Mesenchymal stem cell (in vitro differentiated cells and primary cell): ENCODE measurements around the gene RAP1GAP2.
"Not testable (repeated sequence)": the region's sequence is repeated elsewhere in the genome, so short reads cannot be mapped to it uniquely, and the experiment has no call there.

Source experiments
- DNase-seq: peaks from one replicate; pipeline ENCODE4 v3.0.0-alpha.2; 2013
- H2AFZ ChIP-seq: one replicate; pipeline ENCODE4 v1.6.1; 2013; ENCODE audit warnings: low read depth, mild to moderate bottlenecking, control low read depth, inconsistent platforms, low read length, moderate library complexity
- H2AK5ac ChIP-seq: 2 replicates; pipeline ENCODE4 v1.6.1; 2013; ENCODE audit warnings: low read length, moderate library complexity, mild to moderate bottlenecking, inconsistent platforms; ENCODE audit not compliant: severe bottlenecking
- H2BK120ac ChIP-seq: one replicate; pipeline ENCODE4 v1.6.1; 2013; ENCODE audit warnings: low read depth, mild to moderate bottlenecking, inconsistent platforms, low read length, moderate library complexity
- H2BK12ac ChIP-seq, 2 experiments: one replicate each; pipeline ENCODE4 v1.6.1; 2013; ENCODE audit warnings: inconsistent platforms in 2 of 2, low read length in 2 of 2, mild to moderate bottlenecking in 2 of 2, moderate library complexity in 2 of 2, control low read depth in 1 of 2
- H2BK15ac ChIP-seq: one replicate; pipeline ENCODE4 v1.6.1; 2013; ENCODE audit warnings: mild to moderate bottlenecking, low read depth, inconsistent platforms; ENCODE audit not compliant: poor library complexity, severe bottlenecking
- H2BK5ac ChIP-seq: 2 replicates; pipeline ENCODE4 v1.6.1; 2013; ENCODE audit warnings: low read depth, mild to moderate bottlenecking, low read length, control low read depth, inconsistent platforms; ENCODE audit not compliant: poor library complexity, severe bottlenecking
- H3K14ac ChIP-seq, 2 experiments: one replicate each; pipeline ENCODE4 v1.6.1; 2013; ENCODE audit warnings: inconsistent platforms in 2 of 2, low read length in 2 of 2, control low read depth in 1 of 2, mild to moderate bottlenecking in 1 of 2, moderate library complexity in 1 of 2
- H3K18ac ChIP-seq, 2 experiments: one replicate each; pipeline ENCODE4 v1.6.1; 2013; ENCODE audit warnings: inconsistent platforms in 2 of 2, low read length in 2 of 2, control low read depth in 1 of 2, low read depth in 1 of 2, mild to moderate bottlenecking in 1 of 2
- H3K23ac ChIP-seq, 2 experiments: one replicate each; pipeline ENCODE4 v1.6.1; 2013; ENCODE audit warnings: inconsistent platforms in 2 of 2, low read length in 2 of 2, mild to moderate bottlenecking in 2 of 2, moderate library complexity in 2 of 2, control low read depth in 1 of 2
- H3K27ac ChIP-seq: 2 replicates; pipeline ENCODE4 v1.5.1; 2013; ENCODE audit warnings: mild to moderate bottlenecking, moderate library complexity, low read length, control low read depth, inconsistent platforms; ENCODE audit not compliant: poor library complexity, severe bottlenecking
- H3K27me3 ChIP-seq, 2 experiments: 2 replicates each; pipeline versions ENCODE4 v1.6.1 to v1.7.0; 2013; ENCODE audit warnings: low read length in 2 of 2, mild to moderate bottlenecking in 2 of 2, moderate library complexity in 2 of 2, control low read depth in 1 of 2, inconsistent platforms in 1 of 2; ENCODE audit not compliant: control insufficient read depth in 1 of 2, insufficient read depth in 1 of 2
- H3K36me3 ChIP-seq, 2 experiments: 2 replicates each; pipeline versions ENCODE4 v1.6.1 to v1.7.0; 2013; ENCODE audit warnings: low read length in 2 of 2, control low read depth in 1 of 2, inconsistent platforms in 1 of 2, low read depth in 1 of 2, mild to moderate bottlenecking in 1 of 2; ENCODE audit not compliant: insufficient read depth in 2 of 2, control insufficient read depth in 1 of 2
- H3K4ac ChIP-seq, 2 experiments: one replicate each; pipeline ENCODE4 v1.6.1; 2013; ENCODE audit warnings: inconsistent platforms in 2 of 2, low read length in 2 of 2, mild to moderate bottlenecking in 2 of 2, moderate library complexity in 2 of 2, control low read depth in 1 of 2, low read depth in 1 of 2
- H3K4me1 ChIP-seq: 2 replicates; pipeline ENCODE4 v1.6.1; 2013; ENCODE audit warnings: low read depth, low read length, control low read depth; ENCODE audit not compliant: control insufficient read depth, insufficient read depth
- H3K4me2 ChIP-seq: 2 replicates; pipeline ENCODE4 v1.6.1; 2013; ENCODE audit warnings: low read length, mild to moderate bottlenecking, inconsistent platforms; ENCODE audit not compliant: poor library complexity, severe bottlenecking
- H3K4me3 ChIP-seq, 2 experiments: 2 replicates each; pipeline versions ENCODE4 v1.5.1 to v1.7.0; 2013; ENCODE audit warnings: low read length in 2 of 2, mild to moderate bottlenecking in 2 of 2, control low read depth in 1 of 2, low read depth in 1 of 2; ENCODE audit not compliant: insufficient read depth in 1 of 2
- H3K79me1 ChIP-seq: replicated peaks from 2 replicates; pipeline ENCODE4 v1.6.1; 2013; ENCODE audit warnings: mild to moderate bottlenecking, control low read depth, low read length, inconsistent platforms; ENCODE audit not compliant: poor library complexity, severe bottlenecking
- H3K9ac ChIP-seq: 2 replicates; pipeline ENCODE4 v1.7.0; 2013; ENCODE audit warnings: mild to moderate bottlenecking, low read length, moderate library complexity
- H3K9me3 ChIP-seq: 2 replicates; pipeline ENCODE4 v1.7.0; 2013; ENCODE audit warnings: mild to moderate bottlenecking, low read length; ENCODE audit not compliant: control insufficient read depth
- H4K8ac ChIP-seq: one replicate; pipeline ENCODE4 v1.6.1; 2013; ENCODE audit warnings: inconsistent platforms, mild to moderate bottlenecking, low read length, moderate library complexity
- H4K91ac ChIP-seq: one replicate; pipeline ENCODE4 v1.6.1; 2013; ENCODE audit warnings: mild to moderate bottlenecking, low read length, inconsistent platforms
- WGBS: methylation state at CpG from one replicate; pipeline ENCODE4 v1.1.7; 2013; ENCODE audit warnings: mixed read lengths; 5-methylcytosine and 5-hydroxymethylcytosine counted together

Gene RAP1GAP2

GRCh38 chr17:3030096-3030495 is 233.9 kb downstream of the RAP1GAP2 start:
- WGBS: 25% methylated on average over 6 of the region's 7 CpGs
- Histone ChIP-seq H4K91ac (no peak overlapping the region), H4K8ac (no peak overlapping the region), H3K4ac (no peak overlapping the region), H2AK5ac (no peak overlapping the region), H2BK120ac (no peak overlapping the region), H3K4me2 (no peak overlapping the region), H3K9ac (peak overlapping the region; percentile 49), H3K18ac (no peak overlapping the region), H3K4me3 (no peak overlapping the region), H2AFZ (no peak overlapping the region), H3K23ac (no peak overlapping the region), H3K27ac (no peak overlapping the region), H3K79me1 (no peaks in the 10 kb centered on the region), H2BK5ac (no peak overlapping the region), H3K14ac (no peak overlapping the region), H2BK12ac (no peak overlapping the region), H2BK15ac (no peak overlapping the region), H3K36me3 (peaks cover 0 to 38% of the 10 kb centered on the region in 2 experiments), H3K9me3 (no peaks in the 10 kb centered on the region), H3K4me1 (no peaks in the 10 kb centered on the region), H3K27me3 (peaks cover 0 to 9% of the 10 kb centered on the region in 2 experiments)
- peak; percentile 67 for DNase-seq

- not testable (repeated sequence) for H3K14ac ChIP-seq, H3K4ac ChIP-seq, H2BK5ac ChIP-seq, H3K18ac ChIP-seq, H3K9me3 ChIP-seq, H3K9ac ChIP-seq, DNase-seq, H3K4me3 ChIP-seq, H3K4me1 ChIP-seq, H2BK120ac ChIP-seq, H2AFZ ChIP-seq, H4K8ac ChIP-seq, H2BK15ac ChIP-seq, H3K23ac ChIP-seq, H3K4me2 ChIP-seq, H2BK12ac ChIP-seq, H4K91ac ChIP-seq, H2AK5ac ChIP-seq, H3K27ac ChIP-seq, H3K79me1 ChIP-seq
- peaks cover 3 to 18% of the 10 kb centered on the region in 2 experiments for H3K27me3 ChIP-seq
- WGBS: 91% methylated on average over 13 of the region's 14 CpGs
- peaks cover 0 to 36% of the 10 kb centered on the region in 2 experiments for H3K36me3 ChIP-seq
Observed at GRCh38 chr17:3030852-3031470, 234.7 kb downstream of the RAP1GAP2 start.

- DNase-seq: no peak
- H2AFZ ChIP-seq: no peak overlapping the region
- peaks cover 0 to 23% of the 10 kb centered on the region in 2 experiments for H3K36me3 ChIP-seq
- no peak overlapping the region for H4K8ac ChIP-seq
- no peaks in the 10 kb centered on the region for H3K9me3 ChIP-seq
- H3K14ac ChIP-seq: no peak overlapping the region
- H2BK120ac ChIP-seq: no peak overlapping the region
- no peak overlapping the region for H3K27ac ChIP-seq
- no peak overlapping the region for H3K9ac ChIP-seq
- H2AK5ac ChIP-seq: no peak overlapping the region
- no peak overlapping the region for H3K4me2 ChIP-seq
- H3K4me1 ChIP-seq: peaks cover 2% of the 10 kb centered on the region
- H3K79me1 ChIP-seq: no peaks in the 10 kb centered on the region
- no peak overlapping the region for H3K18ac ChIP-seq
- peaks cover 6 to 29% of the 10 kb centered on the region in 2 experiments for H3K27me3 ChIP-seq
- no peak overlapping the region for H3K23ac ChIP-seq
- no peak overlapping the region for H3K4me3 ChIP-seq
- no peak overlapping the region for H3K4ac ChIP-seq
- no peak overlapping the region for H2BK5ac ChIP-seq
- WGBS: 88% methylated on average over 27 of the region's 27 CpGs
- H2BK15ac ChIP-seq: no peak overlapping the region
- no peak overlapping the region for H2BK12ac ChIP-seq
- no peak overlapping the region for H4K91ac ChIP-seq
Observed at GRCh38 chr17:3032258-3033247, 236.3 kb downstream of the RAP1GAP2 start.

- H3K23ac ChIP-seq: no peak overlapping the region
- peaks cover 6 to 29% of the 10 kb centered on the region in 2 experiments for H3K27me3 ChIP-seq
- no peak overlapping the region for H4K91ac ChIP-seq
- no peak overlapping the region for H2BK5ac ChIP-seq
- DNase-seq: no peak
- no peaks in the 10 kb centered on the region for H3K9me3 ChIP-seq
- no peak overlapping the region for H4K8ac ChIP-seq
- no peak overlapping the region for H2AFZ ChIP-seq
- H2BK15ac ChIP-seq: no peak overlapping the region
- 90% methylated on average over 14 of the region's 15 CpGs for WGBS
- no peak overlapping the region for H2BK120ac ChIP-seq
- H3K14ac ChIP-seq: no peak overlapping the region
- no peak overlapping the region for H3K4me3 ChIP-seq
- no peak overlapping the region for H3K4me2 ChIP-seq
- peaks cover 0 to 20% of the 10 kb centered on the region in 2 experiments for H3K36me3 ChIP-seq
- no peak overlapping the region for H3K9ac ChIP-seq
- no peak overlapping the region for H2BK12ac ChIP-seq
- no peak overlapping the region for H3K27ac ChIP-seq
- H3K18ac ChIP-seq: no peak overlapping the region
- H2AK5ac ChIP-seq: no peak overlapping the region
- H3K79me1 ChIP-seq: no peaks in the 10 kb centered on the region
- H3K4me1 ChIP-seq: peaks cover 2% of the 10 kb centered on the region
- H3K4ac ChIP-seq: no peak overlapping the region
Observed at GRCh38 chr17:3033248-3033640, 237.0 kb downstream of the RAP1GAP2 start.
